Hepatocyte (in vitro differentiated cells): Measurements from ENCODE around the gene OR13J1. TPM values are rescaled to one million over a fixed set of nuclear protein-coding genes. Genes with fewer than 3 reads are reported as not detected.

Experiments used
- polyA plus RNA-seq: library from polyadenylated mRNA; unstranded; fragments of >200 nt; fragmentation: Nextera tagmentation; extraction: Ambion mirVana; gene quantifications from 2 replicates; pipeline ENCODE4 v1.2.1, GENCODE V29; 2016
- total RNA-seq: library from RNA; depleted of rRNA; stranded (reverse); fragments of >200 nt; gene quantifications from 2 replicates; pipeline ENCODE4 v1.2.3, GENCODE V29; 2014

Gene OR13J1
- total and polyA plus RNA-seq, 2 experiments from 2014 or later: not detected

Other genes starting within 250 kb of the OR13J1 start
- not detected in 2 replicates for gene SIT1, start 219.5 kb downstream of the OR13J1 start, total RNA-seq
- not detected in 2 replicates for gene SIT1, start 219.5 kb downstream of the OR13J1 start, polyA plus RNA-seq
- gene RMRP, start 212.4 kb downstream of the OR13J1 start, total RNA-seq: 1,377 and 3,174 TPM in 2 replicates
- gene RMRP, start 212.4 kb downstream of the OR13J1 start, polyA plus RNA-seq: not detected in 2 replicates
- 12.1 and 13.8 TPM in 2 replicates for gene CCDC107, start 212.1 kb downstream of the OR13J1 start, total RNA-seq
- 39.5 and 42.2 TPM in 2 replicates for gene CCDC107, start 212.1 kb downstream of the OR13J1 start, polyA plus RNA-seq
- gene ARHGEF39, start 205.2 kb downstream of the OR13J1 start, total RNA-seq: 1.8 and 9.4 TPM in 2 replicates
- gene ARHGEF39, start 205.2 kb downstream of the OR13J1 start, polyA plus RNA-seq: 5.2 and 5.6 TPM in 2 replicates
- 0.27 TPM in 1 of 2 replicates, not detected in the other for gene CA9, start 196.5 kb downstream of the OR13J1 start, total RNA-seq
- 2.1 and 2.4 TPM in 2 replicates for gene CA9, start 196.5 kb downstream of the OR13J1 start, polyA plus RNA-seq
- 98.7 and 106 TPM in 2 replicates for gene TPM2, start 180.5 kb downstream of the OR13J1 start, total RNA-seq
- gene TPM2, start 180.5 kb downstream of the OR13J1 start, polyA plus RNA-seq: 166 and 203 TPM in 2 replicates
- 100 and 113 TPM in 2 replicates for gene TLN1, start 138.2 kb downstream of the OR13J1 start, total RNA-seq
- gene TLN1, start 138.2 kb downstream of the OR13J1 start, polyA plus RNA-seq: 70.5 and 73.4 TPM in 2 replicates
- 54.6 and 69.6 TPM in 2 replicates for gene CREB3, start 137.7 kb downstream of the OR13J1 start, total RNA-seq
- gene CREB3, start 137.7 kb downstream of the OR13J1 start, polyA plus RNA-seq: 79.8 and 79.9 TPM in 2 replicates
- gene GBA2, start 121.2 kb downstream of the OR13J1 start, total RNA-seq: 58.5 and 60.5 TPM in 2 replicates
- gene GBA2, start 121.2 kb downstream of the OR13J1 start, polyA plus RNA-seq: 77.5 and 80.2 TPM in 2 replicates
- gene RGP1, start 121.1 kb downstream of the OR13J1 start, total RNA-seq: 17.1 and 19.3 TPM in 2 replicates
- 11.2 and 11.4 TPM in 2 replicates for gene RGP1, start 121.1 kb downstream of the OR13J1 start, polyA plus RNA-seq
- not detected in 2 replicates for gene MSMP, start 116.1 kb downstream of the OR13J1 start, total RNA-seq
- not detected in 2 replicates for gene MSMP, start 116.1 kb downstream of the OR13J1 start, polyA plus RNA-seq
- gene NPR2, start 78.8 kb downstream of the OR13J1 start, total RNA-seq: 12.8 and 13.9 TPM in 2 replicates
- 12.2 and 14.4 TPM in 2 replicates for gene NPR2, start 78.8 kb downstream of the OR13J1 start, polyA plus RNA-seq
- 0.10 and 1.4 TPM in 2 replicates for gene SPAG8, start 58.1 kb downstream of the OR13J1 start, total RNA-seq
- 0.55 and 0.63 TPM in 2 replicates for gene SPAG8, start 58.1 kb downstream of the OR13J1 start, polyA plus RNA-seq
- 31.9 and 45.7 TPM in 2 replicates for gene HINT2, start 55.4 kb downstream of the OR13J1 start, total RNA-seq
- gene HINT2, start 55.4 kb downstream of the OR13J1 start, polyA plus RNA-seq: 81.4 and 87.3 TPM in 2 replicates
- not detected in 2 replicates for gene FAM221B, start 41.7 kb downstream of the OR13J1 start, total RNA-seq
- 0.26 TPM in 1 of 2 replicates, not detected in the other for gene FAM221B, start 41.7 kb downstream of the OR13J1 start, polyA plus RNA-seq
- gene TMEM8B, start 41.2 kb downstream of the OR13J1 start, total RNA-seq: 7.5 and 12.3 TPM in 2 replicates
- gene TMEM8B, start 41.2 kb downstream of the OR13J1 start, polyA plus RNA-seq: 13.4 and 14.6 TPM in 2 replicates
- 0.24 and 0.90 TPM in 2 replicates for gene HRCT1, start 35.8 kb upstream of the OR13J1 start, total RNA-seq
- gene HRCT1, start 35.8 kb upstream of the OR13J1 start, polyA plus RNA-seq: 0.72 and 1.8 TPM in 2 replicates
- not detected in 2 replicates for gene SPAAR, start 39.1 kb upstream of the OR13J1 start, total RNA-seq
- 0.52 TPM in 1 of 2 replicates, not detected in the other for gene SPAAR, start 39.1 kb upstream of the OR13J1 start, polyA plus RNA-seq
- gene OR2S2, start 87.8 kb upstream of the OR13J1 start, total RNA-seq: 0.27 TPM in 1 of 2 replicates, not detected in the other
- gene OR2S2, start 87.8 kb upstream of the OR13J1 start, polyA plus RNA-seq: not detected in 2 replicates
- 11.2 and 15.3 TPM in 2 replicates for gene RECK, start 166.5 kb upstream of the OR13J1 start, total RNA-seq
- 13.5 and 13.7 TPM in 2 replicates for gene RECK, start 166.5 kb upstream of the OR13J1 start, polyA plus RNA-seq